ENCODE data around the gene RFX2. TPM values are rescaled to one million over a fixed set of nuclear protein-coding genes. Genes with fewer than 3 reads are reported as not detected.

RFX2 gene
- total RNA-seq, 1 experiment from 2014 or later, result 4.6 TPM

- TF ChIP-seq AFF4 (CRISPR knock-in tag; IDR thresholded peaks at IDR 0.05; ENCODE audit: borderline replicate concordance) (no peak), NFYB (CRISPR knock-in tag; conservative IDR thresholded peaks at IDR 0.05; ENCODE audit: low read depth) (no peak), ZNF281 (CRISPR knock-in tag; IDR thresholded peaks at IDR 0.05) (no peak), TCF7 (CRISPR knock-in tag; IDR thresholded peaks at IDR 0.05; ENCODE audit: low read depth) (no peak), ZNF425 (CRISPR knock-in tag; conservative IDR thresholded peaks at IDR 0.05) (no peak), NR2C2 (CRISPR knock-in tag; IDR thresholded peaks at IDR 0.05) (no peak), RELA (CRISPR knock-in tag; IDR thresholded peaks at IDR 0.05; ENCODE audit: borderline replicate concordance) (no peak), ZNF532 (CRISPR knock-in tag; IDR thresholded peaks at IDR 0.05; ENCODE audit: borderline replicate concordance) (no peak)
These were observed 24.1 kb downstream of the RFX2 start (continued) for GRCh38 chr19:6086068-6086788.

- no peak overlapping the region for H3K27ac Mint-ChIP-seq
- no peaks in the 10 kb centered on the region for H3K36me3 Mint-ChIP-seq
- no peaks in the 10 kb centered on the region for H3K9me3 Mint-ChIP-seq
- POLR2A ChIA-PET, result no interaction called here
- DNase-seq (ENCODE audit: low spot score) (no peak), ATAC-seq (no peak)
- H3K4me3 Mint-ChIP-seq, result no peak overlapping the region
- no peak for TF ChIP-seq ZNF138 (CRISPR knock-in tag; conservative IDR thresholded peaks at IDR 0.05)
- TF ChIP-seq GTF2I (CRISPR knock-in tag; conservative IDR thresholded peaks at IDR 0.05), result 0 out of 2 replicates have a peak, but pooled peaks have one; percentile 8
- TF ChIP-seq TP53 (CRISPR knock-in tag; IDR thresholded peaks at IDR 0.05), result no peak
- TF ChIP-seq ERG (CRISPR knock-in tag; IDR thresholded peaks at IDR 0.05), result no peak
- peaks cover 13% of the 10 kb centered on the region for H3K4me1 Mint-ChIP-seq
- no peaks in the 10 kb centered on the region; the same call in 1 of the 2 replicates for H3K27me3 Mint-ChIP-seq (ENCODE audit: low read depth)
- CTCF ChIA-PET, result no interaction called here
These were observed 25.5 kb downstream of the RFX2 start for GRCh38 chr19:6084821-6085220.

Data from WTC11 (cell line).